Tibial nerve (tissue), 3 donors: ENCODE results near the gene EFEMP2.

Experiments used
- CTCF ChIP-seq, 5 experiments: fragments of 200-600 bp in 3 of 5; fragments of 450-650 bp in 2 of 5; sonication (generic) in 3 of 5; IDR thresholded peaks; one replicate each; pipeline ENCODE4 v1.5.1; 2016 to 2019; ENCODE audit warnings: antibody characterized with exemption in 5 of 5, mild to moderate bottlenecking in 3 of 5, moderate library complexity in 2 of 5
- POLR2A ChIP-seq, 2 donors: fragments of 450-650 bp; IDR thresholded peaks; one replicate each; pipeline ENCODE4 v1.6.1; 2017; ENCODE audit warnings: antibody characterized with exemption in 2 of 2, mild to moderate bottlenecking in 2 of 2, moderate library complexity in 2 of 2

GRCh38 chr11:65849366-65849765 is 23.2 kb downstream of the EFEMP2 start:
- no peak for TF ChIP-seq CTCF (IDR thresholded peaks at IDR 0.05)
- TF ChIP-seq POLR2A (IDR thresholded peaks at IDR 0.05): no peak
